HCT116 (cell line): ENCODE results near the gene DRICH1. TPM values are rescaled to one million over a fixed set of nuclear protein-coding genes. Genes with fewer than 3 reads are reported as not detected.

Source experiments
- ATAC-seq: fragments of 200-7000 bp; cut with Tn5 transposase; 2 replicates; pipeline ENCODE4 v1.9.1; 2020; ENCODE audit warnings: mild to moderate bottlenecking, moderate library complexity
- BruUV-seq: library from RNA; stranded (reverse); fragments of 400-500 nt; replicated peaks from 2 replicates; lab custom pipeline; 2021; lab: Mats Ljungman, UMichigan
- CTCF ChIA-PET: fragments of 300-600 bp; sonication (Branson Sonifier 250); formaldehyde crosslinking; loops from one replicate; lab custom pipeline; 2021; ENCODE audit warnings: antibody characterized with exemption; lab: Charles Lee
- POLR2A ChIA-PET: fragments of 300-600, 350-600 bp; sonication (Branson Sonifier 250); formaldehyde crosslinking; loops from one replicate; lab custom pipeline; 2021; ENCODE audit warnings: antibody characterized with exemption; lab: Charles Lee
- RAD21 ChIA-PET, 2 experiments: fragments of 300-600 bp; sonication (Branson Sonifier 250); formaldehyde crosslinking; loops; one replicate each; lab custom pipeline; 2023; ENCODE audit warnings: low total read pairs in 2 of 2; ENCODE audit not compliant: uncharacterized antibody in 2 of 2, unreplicated experiment in 2 of 2, low non-redundant PET in 1 of 2; lab: Charles Lee
- DNase-seq: peaks from one replicate; pipeline ENCODE4 v3.0.0-alpha.2; 2010; ENCODE audit warnings: low read depth, low spot score
- H2AFZ ChIP-seq: fragments of 200-600 bp; shearing (Covaris generic), sonication (generic); 2 replicates; pipeline ENCODE4 v1.6.1; 2017; ENCODE audit warnings: low read depth, mixed run types, mixed read lengths, antibody characterized with exemption, low read length; ENCODE audit not compliant: poor library complexity, severe bottlenecking
- H3K27ac ChIP-seq: 2 replicates; pipeline ENCODE4 v1.5.1; 2012; ENCODE audit warnings: low read depth, low read length
- H3K27me3 ChIP-seq: fragments of 200-600 bp; sonication (generic); 2 replicates; pipeline ENCODE4 v1.6.1; 2016; ENCODE audit warnings: mixed run types, low read length, mixed read lengths; ENCODE audit not compliant: insufficient read depth
- H3K36me3 ChIP-seq, 2 experiments: fragments of 200-500 bp in 1 of 2; fragments of 200-600 bp in 1 of 2; sonication (Bioruptor generic) in 1 of 2; sonication (generic) in 1 of 2; 2 replicates each; pipeline versions ENCODE4 v1.5.1 to v1.6.1; 2014 to 2016; ENCODE audit warnings: low read length in 2 of 2, inconsistent platforms in 1 of 2, mixed read lengths in 1 of 2, mixed run types in 1 of 2; ENCODE audit not compliant: insufficient read depth in 2 of 2, control insufficient read depth in 1 of 2
- H3K4me1 ChIP-seq, 2 experiments: fragments of 200-600 bp in 1 of 2; sonication (generic) in 1 of 2; 2 replicates each; pipeline versions ENCODE4 v1.5.1 to v1.6.1; 2012 to 2017; ENCODE audit warnings: low read length in 2 of 2, inconsistent platforms in 1 of 2, mild to moderate bottlenecking in 1 of 2, mixed read lengths in 1 of 2, mixed run types in 1 of 2, moderate library complexity in 1 of 2; ENCODE audit not compliant: insufficient read depth in 2 of 2, control insufficient read depth in 1 of 2
- H3K4me2 ChIP-seq: fragments of 200-600 bp; sonication (generic); 2 replicates; pipeline ENCODE4 v1.6.1; 2017; ENCODE audit warnings: mixed run types, low read length, mixed read lengths
- H3K4me3 ChIP-seq, 2 experiments: fragments of 200-600 bp in 1 of 2; sonication (generic) in 1 of 2; replicated peaks in 1 of 2; 2 replicates each; pipeline ENCODE4 v1.5.1; 2011 to 2016; ENCODE audit warnings: low read length in 2 of 2, control low read depth in 1 of 2, low read depth in 1 of 2, mild to moderate bottlenecking in 1 of 2, mixed read lengths in 1 of 2, mixed run types in 1 of 2
- H3K79me2 ChIP-seq: fragments of 200-600 bp; sonication (generic); 2 replicates; pipeline ENCODE4 v1.6.1; 2017; ENCODE audit warnings: mild to moderate bottlenecking, mixed run types, low read length, moderate library complexity, mixed read lengths; ENCODE audit not compliant: insufficient read depth
- H3K9ac ChIP-seq: fragments of 200-600 bp; sonication (generic); 2 replicates; pipeline ENCODE4 v1.6.1; 2016; ENCODE audit warnings: low read length, mixed read lengths
- H3K9me2 ChIP-seq: fragments of 200-600 bp; sonication (generic), shearing (Covaris generic); 2 replicates; pipeline ENCODE4 v1.6.1; 2017; ENCODE audit warnings: mixed run types, mild to moderate bottlenecking, moderate library complexity; ENCODE audit not compliant: insufficient read depth
- H3K9me3 ChIP-seq, 2 experiments: fragments of 200-500 bp in 1 of 2; fragments of 200-600 bp in 1 of 2; sonication (Bioruptor generic) in 1 of 2; sonication (generic) in 1 of 2; 2 replicates each; pipeline ENCODE4 v1.6.1; 2014 to 2017; ENCODE audit warnings: low read length in 2 of 2, mixed read lengths in 2 of 2, inconsistent platforms in 1 of 2, low read depth in 1 of 2, mild to moderate bottlenecking in 1 of 2, mixed run types in 1 of 2, moderate library complexity in 1 of 2; ENCODE audit not compliant: control insufficient read depth in 1 of 2, insufficient read depth in 1 of 2
- H4K20me1 ChIP-seq: fragments of 200-600 bp; sonication (generic), shearing (Covaris generic); 2 replicates; pipeline ENCODE4 v1.6.1; 2017; ENCODE audit warnings: mixed run types, mild to moderate bottlenecking, moderate library complexity; ENCODE audit not compliant: insufficient read depth
- CBX3 ChIP-seq: IDR thresholded peaks from 2 replicates; pipeline ENCODE4 v1.6.1; 2012; ENCODE audit warnings: low read depth
- CTCF ChIP-seq, 3 experiments: fragments of 200-600 bp in 1 of 3; sonication (generic) in 1 of 3; IDR thresholded peaks in 2 of 3; conservative IDR thresholded peaks in 1 of 3; 2 replicates each; pipeline ENCODE4 v1.5.1; 2012 to 2017; ENCODE audit warnings: low read depth in 2 of 3, low read length in 2 of 3, antibody characterized with exemption in 1 of 3, borderline replicate concordance in 1 of 3, control low read depth in 1 of 3, mild to moderate bottlenecking in 1 of 3, mixed read lengths in 1 of 3, mixed run types in 1 of 3, moderate library complexity in 1 of 3; ENCODE audit not compliant: insufficient read depth in 1 of 3
- EGR1 ChIP-seq: IDR thresholded peaks from 2 replicates; pipeline ENCODE4 v1.6.1; 2012; ENCODE audit warnings: low read depth
- EZH2 ChIP-seq: fragments of 200-600 bp; sonication (generic); IDR thresholded peaks from 2 replicates; pipeline ENCODE4 v1.6.1; 2017; ENCODE audit warnings: antibody characterized with exemption, mixed run types
- EZH2phosphoT487 ChIP-seq: fragments of 200-600 bp; IDR thresholded peaks from 2 replicates; pipeline ENCODE4 v1.6.1; 2018; ENCODE audit warnings: antibody characterized with exemption, borderline replicate concordance
- FOSL1 ChIP-seq: IDR thresholded peaks from 2 replicates; pipeline ENCODE4 v1.6.1; 2012; ENCODE audit warnings: low read depth
- MAX ChIP-seq: IDR thresholded peaks from 2 replicates; pipeline ENCODE4 v1.6.1; 2012
- POLR2AphosphoS5 ChIP-seq: IDR thresholded peaks from 2 replicates; pipeline ENCODE4 v1.6.1; 2011; ENCODE audit warnings: mild to moderate bottlenecking, low read depth, low read length, moderate library complexity
- SIN3A ChIP-seq: IDR thresholded peaks from 2 replicates; pipeline ENCODE4 v1.6.1; 2012; ENCODE audit warnings: low read depth
- SP1 ChIP-seq: IDR thresholded peaks from 2 replicates; pipeline ENCODE4 v1.6.1; 2012; ENCODE audit warnings: low read depth
- TCF7L2 ChIP-seq: IDR thresholded peaks from 2 replicates; pipeline ENCODE4 v1.7.0; 2011; ENCODE audit warnings: borderline replicate concordance, inconsistent platforms; ENCODE audit not compliant: insufficient read depth, insufficient read length; ENCODE audit errors: extremely low read depth
- YY1 ChIP-seq: IDR thresholded peaks from 2 replicates; pipeline ENCODE4 v1.6.1; 2011; ENCODE audit warnings: low read length, low read depth, moderate library complexity, mild to moderate bottlenecking; ENCODE audit not compliant: insufficient replicate concordance; ENCODE audit errors: extremely low read depth
- ZBTB33 ChIP-seq: IDR thresholded peaks from 2 replicates; pipeline ENCODE4 v1.6.1; 2011; ENCODE audit warnings: mild to moderate bottlenecking, low read length, moderate library complexity; ENCODE audit not compliant: insufficient replicate concordance; ENCODE audit errors: extremely low read depth
- ZFX ChIP-seq: fragments of 450-650 bp; IDR thresholded peaks from 2 replicates; pipeline ENCODE4 v1.6.1; 2017
- intact Hi-C: fragments of 100-400 bp; cut with micrococcal nuclease; formaldehyde crosslinking; loops from 2 replicates; pipeline ENCODE4 v1.10.0; 2022
- total RNA-seq: library from RNA; stranded (reverse); gene quantifications from one replicate; pipeline ENCODE4 v1.2.1, GENCODE V29; 2021; ENCODE audit not compliant: unreplicated experiment

The DRICH1 gene
- total RNA-seq, 1 experiment from 2014 or later = 0.44 TPM

- no peaks in the 10 kb centered on the region for H3K4me1 ChIP-seq
- ATAC-seq (no peak), DNase-seq (no peak)
- no TSS peak for BruUV-seq
- no peak overlapping the region for H3K4me2 ChIP-seq
- POLR2A ChIA-PET = no interaction called here
- RAD21 ChIA-PET = no interaction called here
- intact Hi-C loops = no loop called here
- H4K20me1 ChIP-seq = no peaks in the 10 kb centered on the region
- H3K9me3 ChIP-seq = no peaks in the 10 kb centered on the region
- H3K36me3 ChIP-seq = no peaks in the 10 kb centered on the region
- H3K79me2 ChIP-seq = no peaks in the 10 kb centered on the region
- H2AFZ ChIP-seq = no peak overlapping the region
- no peaks in the 10 kb centered on the region for H3K9me2 ChIP-seq
- no peak overlapping the region for H3K4me3 ChIP-seq
- no peaks in the 10 kb centered on the region for H3K27me3 ChIP-seq
- H3K27ac ChIP-seq = no peak overlapping the region
- no peak overlapping the region for H3K9ac ChIP-seq
- CTCF ChIA-PET = interaction anchor here (1.2 kb wide), 1 partner anchor 14 kb away, joined by 6 read pairs; no protein-coding TSS in a partner anchor
- TF ChIP-seq ZFX = no peak
- TF ChIP-seq MAX = no peak
- no peak for TF ChIP-seq TCF7L2
- no peak for TF ChIP-seq EZH2phosphoT487
- TF ChIP-seq POLR2AphosphoS5 = no peak
Observed at GRCh38 chr22:23604939-23605712, 27.0 kb downstream of the DRICH1 start.

GRCh38 chr22:23603266-23603665 is 28.9 kb downstream of the DRICH1 start:
- no peaks in the 10 kb centered on the region for H3K9me3 ChIP-seq
- no peak overlapping the region for H3K4me3 ChIP-seq
- no peak overlapping the region for H3K4me2 ChIP-seq
- H3K79me2 ChIP-seq = no peaks in the 10 kb centered on the region
- ATAC-seq = no peak
- no peak for TF ChIP-seq CBX3
- TF ChIP-seq SP1 = no peak
- TF ChIP-seq ZBTB33 = no peak
- TF ChIP-seq SIN3A = no peak
- no peak for TF ChIP-seq FOSL1
- TF ChIP-seq EZH2phosphoT487 = no peak
- no peak for TF ChIP-seq YY1
- no peak for TF ChIP-seq EZH2
- TF ChIP-seq EGR1 = no peak
- no peak for TF ChIP-seq CTCF (IDR thresholded peaks at IDR 0.05 in 2 of 3, conservative IDR thresholded peaks at IDR 0.05 in 1 of 3; ENCODE audit: borderline replicate concordance in 1 of 3, insufficient read depth in 1 of 3, low read depth in 2 of 3, low read length in 2 of 3)
- no peak overlapping the region for H3K9ac ChIP-seq
- no peak overlapping the region for H3K27ac ChIP-seq
- no peak for DNase-seq
- ChIA-PET CTCF (no interaction called here), POLR2A (no interaction called here), RAD21 (no interaction called here)
- H4K20me1 ChIP-seq = no peaks in the 10 kb centered on the region
- H3K27me3 ChIP-seq = no peaks in the 10 kb centered on the region
- intact Hi-C loops = no loop called here
- H3K4me1 ChIP-seq = no peaks in the 10 kb centered on the region
- no peaks in the 10 kb centered on the region for H3K9me2 ChIP-seq
- no peak overlapping the region for H2AFZ ChIP-seq
- BruUV-seq = no TSS peak
- H3K36me3 ChIP-seq = no peaks in the 10 kb centered on the region
